Cortex of kidney (tissue), 1 donor: ENCODE measurements around the gene EPG5.

ENCODE experiments used
- DNase-seq: peaks from one replicate; lab custom pipeline; 2025; lab: John Stamatoyannopoulos, UW

Gene EPG5

GRCh38 chr18:45920367-45920766 is 46.8 kb downstream of the EPG5 start:
- no peak for DNase-seq

GRCh38 chr18:45916302-45916701 is 50.8 kb downstream of the EPG5 start:
- DNase-seq: no peak

- DNase-seq: no peak
These were observed 53.9 kb downstream of the EPG5 start for GRCh38 chr18:45913276-45913675.

- no peak for DNase-seq
These were observed 56.6 kb downstream of the EPG5 start for GRCh38 chr18:45910405-45911023.

- no peak for DNase-seq
These were observed 65.4 kb downstream of the EPG5 start for GRCh38 chr18:45901654-45902210.

GRCh38 chr18:45900623-45901022 is 66.5 kb downstream of the EPG5 start:
- no peak for DNase-seq

GRCh38 chr18:45896991-45897390 is 70.1 kb downstream of the EPG5 start:
- DNase-seq: no peak

GRCh38 chr18:45896452-45896851 is 70.7 kb downstream of the EPG5 start:
- no peak for DNase-seq

- no peak for DNase-seq
These were observed 71.8 kb downstream of the EPG5 start for GRCh38 chr18:45895339-45895738.

GRCh38 chr18:45894818-45895217 is 72.3 kb downstream of the EPG5 start:
- DNase-seq: no peak

GRCh38 chr18:45891806-45892205 is 75.3 kb downstream of the EPG5 start:
- no peak for DNase-seq

GRCh38 chr18:45890606-45891005 is 76.5 kb downstream of the EPG5 start:
- DNase-seq: no peak

GRCh38 chr18:45889419-45890064 is 77.6 kb downstream of the EPG5 start:
- DNase-seq: no peak

GRCh38 chr18:45887585-45887984 is 79.5 kb downstream of the EPG5 start:
- DNase-seq: no peak

GRCh38 chr18:45880876-45881558 is 86.1 kb downstream of the EPG5 start:
- DNase-seq: no peak

GRCh38 chr18:45879681-45880655 is 87.2 kb downstream of the EPG5 start:
- DNase-seq: no peak

- no peak for DNase-seq
These were observed 89.7 kb downstream of the EPG5 start for GRCh38 chr18:45877403-45877802.

GRCh38 chr18:45876161-45876560 is 91.0 kb downstream of the EPG5 start:
- DNase-seq: no peak

- DNase-seq: no peak
These were observed 92.5 kb downstream of the EPG5 start for GRCh38 chr18:45874491-45875184.

GRCh38 chr18:45871431-45872084 is 95.6 kb downstream of the EPG5 start:
- no peak for DNase-seq

GRCh38 chr18:45870419-45870818 is 96.7 kb downstream of the EPG5 start:
- no peak for DNase-seq
